Endothelial cell of umbilical vein (primary cell): ENCODE data around the gene SLC9A2. TPM values are rescaled to one million over a fixed set of nuclear protein-coding genes. Genes with fewer than 3 reads are reported as not detected.

Experiments used
- BruUV-seq: library from RNA; stranded (reverse); fragments of 400-500 nt; replicated peaks from 2 replicates; lab custom pipeline; 2021; lab: Mats Ljungman, UMichigan
- CTCF ChIA-PET: fragments of 300-600, 350-600 bp; sonication (Branson Sonifier 250); formaldehyde crosslinking; loops from one replicate; lab custom pipeline; 2021; ENCODE audit warnings: antibody characterized with exemption, inconsistent platforms; lab: Charles Lee
- POLR2A ChIA-PET: fragments of 300-600, 350-600 bp; sonication (Branson Sonifier 250); formaldehyde crosslinking; loops from one replicate; lab custom pipeline; 2021; ENCODE audit warnings: antibody characterized with exemption, inconsistent platforms; lab: Charles Lee
- DNase-seq: peaks from one replicate; pipeline ENCODE4 v3.0.0-alpha.2; 2011; ENCODE audit warnings: low read depth, low spot score
- FAIRE-seq: peaks from 2 replicates; lab custom pipeline; 2011; peaks lifted over from hg19 to GRCh38; lab: Jason Lieb, UNC
- H2AFZ ChIP-seq: 2 replicates; pipeline ENCODE4 v1.6.0; 2012; ENCODE audit warnings: low read depth, low read length, control low read depth, inconsistent platforms
- H3K27ac ChIP-seq: 2 replicates; pipeline ENCODE4 v1.5.1; 2011; ENCODE audit warnings: low read depth, mild to moderate bottlenecking, control low read depth, low read length, moderate library complexity; ENCODE audit not compliant: insufficient read depth
- H3K27me3 ChIP-seq, 2 experiments: 2 replicates each; pipeline versions ENCODE4 v1.6.0 to v1.6.1; 2011; ENCODE audit warnings: low read length in 2 of 2, mixed read lengths in 1 of 2; ENCODE audit not compliant: control insufficient read depth in 2 of 2, insufficient read depth in 2 of 2
- H3K36me3 ChIP-seq, 2 experiments: 2 replicates in 1 of 2; 3 replicates in 1 of 2; pipeline ENCODE4 v1.5.1; 2011; ENCODE audit warnings: low read length in 2 of 2, mild to moderate bottlenecking in 1 of 2, moderate library complexity in 1 of 2; ENCODE audit not compliant: control insufficient read depth in 2 of 2, insufficient read depth in 2 of 2; ENCODE audit errors: extremely low read depth in 1 of 2
- H3K4me1 ChIP-seq: 3 replicates; pipeline ENCODE4 v1.5.1; 2011; ENCODE audit warnings: mild to moderate bottlenecking, low read length; ENCODE audit not compliant: control insufficient read depth, insufficient read depth; ENCODE audit errors: extremely low read depth
- H3K4me2 ChIP-seq: 2 replicates; pipeline ENCODE4 v1.6.1; 2011; ENCODE audit warnings: low read length, control low read depth, mixed read lengths; ENCODE audit not compliant: insufficient read depth
- H3K4me3 ChIP-seq, 3 experiments: fragments of 200-600 bp in 1 of 3; sonication (generic), shearing (Covaris generic) in 1 of 3; replicated peaks in 1 of 3; 2 replicates each; pipeline ENCODE4 v1.5.1; 2011 to 2016; ENCODE audit warnings: control low read depth in 3 of 3, low read length in 3 of 3, mild to moderate bottlenecking in 2 of 3, inconsistent platforms in 1 of 3, low read depth in 1 of 3, moderate library complexity in 1 of 3; ENCODE audit not compliant: insufficient read depth in 1 of 3
- H3K79me2 ChIP-seq: 2 replicates; pipeline ENCODE4 v1.6.0; 2012; ENCODE audit warnings: low read length, inconsistent platforms; ENCODE audit not compliant: control insufficient read depth, insufficient read depth
- H3K9ac ChIP-seq: replicated peaks from 2 replicates; pipeline ENCODE3; 2011; ENCODE audit warnings: low read length, control low read depth; ENCODE audit not compliant: insufficient read depth; ENCODE audit errors: extremely low read depth
- H3K9me1 ChIP-seq: replicated peaks from 3 replicates; pipeline ENCODE4 v1.6.0; 2011; ENCODE audit warnings: mild to moderate bottlenecking, low read length; ENCODE audit not compliant: control insufficient read depth, insufficient read depth; ENCODE audit errors: extremely low read depth
- H3K9me3 ChIP-seq: replicated peaks from 2 replicates; pipeline ENCODE4 v1.5.1; 2012; ENCODE audit warnings: low read length, inconsistent platforms; ENCODE audit not compliant: control insufficient read depth, insufficient read depth
- H4K20me1 ChIP-seq: replicated peaks from 2 replicates; pipeline ENCODE3; 2011; ENCODE audit warnings: mild to moderate bottlenecking, low read length; ENCODE audit not compliant: control insufficient read depth, insufficient read depth; ENCODE audit errors: extremely low read depth
- CTCF ChIP-seq, 2 donors: IDR thresholded peaks; 1 replicate in 1 of 2; 2 replicates in 1 of 2; pipeline ENCODE4 v1.5.1; 2011; ENCODE audit warnings: low read length in 2 of 2, mild to moderate bottlenecking in 2 of 2, moderate library complexity in 2 of 2, control low read depth in 1 of 2, inconsistent platforms in 1 of 2, low read depth in 1 of 2; ENCODE audit not compliant: insufficient read depth in 1 of 2; ENCODE audit errors: extremely low read depth in 1 of 2
- EZH2 ChIP-seq: IDR thresholded peaks from 2 replicates; pipeline ENCODE4 v1.6.1; 2012; ENCODE audit warnings: borderline replicate concordance, low read depth, mild to moderate bottlenecking, moderate library complexity, low read length, inconsistent platforms; ENCODE audit not compliant: severe bottlenecking
- FOS ChIP-seq: IDR thresholded peaks from 2 replicates; pipeline ENCODE4 v1.6.1; 2011; ENCODE audit warnings: mild to moderate bottlenecking, low read length, moderate library complexity, borderline replicate concordance; ENCODE audit not compliant: insufficient read depth
- GATA2 ChIP-seq: IDR thresholded peaks from 2 replicates; pipeline ENCODE4 v1.7.0; 2011; ENCODE audit warnings: low read depth, mild to moderate bottlenecking, moderate library complexity, mixed read lengths, low read length; ENCODE audit not compliant: insufficient read length, insufficient read depth
- JUN ChIP-seq: IDR thresholded peaks from 2 replicates; pipeline ENCODE4 v1.6.1; 2011; ENCODE audit warnings: borderline replicate concordance, low read depth; ENCODE audit not compliant: insufficient read length, insufficient read depth
- MAX ChIP-seq: IDR thresholded peaks from 2 replicates; pipeline ENCODE4 v1.6.1; 2011; ENCODE audit not compliant: insufficient read depth, insufficient read length
- MYC ChIP-seq: IDR thresholded peaks from one replicate; pipeline ENCODE4 v1.6.1; 2011; ENCODE audit warnings: mild to moderate bottlenecking, low read depth, low read length
- POLR2A ChIP-seq: IDR thresholded peaks from 2 replicates; pipeline ENCODE4 v1.6.1; 2012; ENCODE audit warnings: low read depth, mild to moderate bottlenecking, control low read depth, low read length
- POLR2AphosphoS5 ChIP-seq: IDR thresholded peaks from 2 replicates; pipeline ENCODE4 v1.6.1; 2012; ENCODE audit warnings: low read depth, mild to moderate bottlenecking, control low read depth, low read length, moderate library complexity; ENCODE audit not compliant: insufficient read depth
- dilution Hi-C: fragments of 300-500 bp; cut with MboI; formaldehyde crosslinking; loops from one replicate; pipeline ENCODE4 v1.15.0; 2019; ENCODE audit warnings: low sequenced_read_pairs; ENCODE audit not compliant: extremely low pct_ligation_motif_present
- intact Hi-C: fragments of 100-400 bp; cut with micrococcal nuclease; formaldehyde crosslinking; loops from one replicate; pipeline ENCODE4 v1.10.0; 2022
- polyA plus RNA-seq, 4 experiments: library from polyadenylated mRNA; depleted of rRNA in 3 of 4; stranded (reverse) in 3 of 4; unstranded in 1 of 4; fragments of >200 nt; gene quantifications; 2 replicates each; pipeline versions ENCODE4 v1.2.1 to v1.2.3, GENCODE V29; 2011 to 2012; ENCODE audit warnings: missing spikeins in 1 of 4
- total RNA-seq: library from RNA; stranded (reverse); gene quantifications from 2 replicates; pipeline ENCODE4 v1.2.3, GENCODE V29; 2021

The SLC9A2 gene
- total and polyA plus RNA-seq, 2 donors (not counting 3 experiments of a cell fraction or from before 2014, with no cell fraction given) = 0.03 TPM; not detected in 1

- Histone ChIP-seq H3K36me3 (no peaks in the 10 kb centered on the region), H3K4me3 (no peak overlapping the region), H3K9me1 (no peaks in the 10 kb centered on the region), H3K9me3 (no peaks in the 10 kb centered on the region), H3K4me1 (no peaks in the 10 kb centered on the region), H3K4me2 (no peak overlapping the region), H3K9ac (no peak overlapping the region), H3K27me3 (peaks cover 11 to 14% of the 10 kb centered on the region in 2 experiments), H3K79me2 (no peaks in the 10 kb centered on the region), H3K27ac (no peak overlapping the region), H2AFZ (no peak overlapping the region), H4K20me1 (no peaks in the 10 kb centered on the region)
- DNase-seq (no peak), FAIRE-seq (no peak)
- BruUV-seq = no TSS peak
- intact Hi-C loops = no loop called here
- TF ChIP-seq POLR2A (no peak), MAX (no peak), JUN (no peak), FOS (no peak), GATA2 (no peak), EZH2 (no peak), POLR2AphosphoS5 (no peak), MYC (no peak), CTCF (IDR thresholded peaks at IDR 0.05; ENCODE audit: extremely low read depth in 1 of 2, insufficient read depth in 1 of 2, low read depth in 1 of 2, low read length in 2 of 2) (no peak)
- dilution Hi-C loops = loop anchor here (25.0 kb wide), 1 partner anchor 107 kb away; no protein-coding TSS in a partner anchor
- ChIA-PET POLR2A (no interaction called here), CTCF (interaction anchor here (1.0 to 1.8 kb wide), 5 partner anchors 10 to 122 kb away, joined by 3 to 22 read pairs (median 3); partner anchors contain the start of gene SLC9A4)
Measured at GRCh38 chr2:102594445-102595016, 24.8 kb upstream of the SLC9A2 start.
